Mononuclear cell (primary cell): ENCODE results near the gene PRPH. TPM values are rescaled to one million over a fixed set of nuclear protein-coding genes. Genes with fewer than 3 reads are reported as not detected.

Experiments
- H3K27me3 ChIP-seq: 2 replicates; pipeline ENCODE4 v1.6.0; 2011; ENCODE audit warnings: low read length, control low read depth; ENCODE audit not compliant: insufficient read depth
- H3K4me1 ChIP-seq: 2 replicates; pipeline ENCODE4 v1.5.1; 2011; ENCODE audit warnings: mild to moderate bottlenecking, low read length, control low read depth; ENCODE audit not compliant: insufficient read depth
- H3K4me3 ChIP-seq: 2 replicates; pipeline ENCODE4 v1.5.1; 2011; ENCODE audit warnings: mild to moderate bottlenecking, low read length, moderate library complexity
- H3K9me3 ChIP-seq: 2 replicates; pipeline ENCODE4 v1.5.1; 2011; ENCODE audit warnings: low read depth, mild to moderate bottlenecking, control low read depth, low read length
- total RNA-seq: library from RNA; depleted of rRNA; stranded (reverse); fragments of >200 nt; gene quantifications from one replicate; pipeline ENCODE4 v1.2.3, GENCODE V29; 2012

PRPH gene
- total RNA-seq, 1 donor: not detected

GRCh38 chr12:49288412-49288853 lies 6.5 kb upstream of the PRPH start:
- Histone ChIP-seq H3K9me3 (no peaks in the 10 kb centered on the region), H3K4me1 (no peaks in the 10 kb centered on the region), H3K27me3 (peaks cover 24% of the 10 kb centered on the region), H3K4me3 (no peak overlapping the region)

- no peak overlapping the region for H3K4me3 ChIP-seq
- no peaks in the 10 kb centered on the region for H3K4me1 ChIP-seq
- no peaks in the 10 kb centered on the region for H3K9me3 ChIP-seq
- H3K27me3 ChIP-seq: peaks cover 30% of the 10 kb centered on the region
These were observed 5.9 kb upstream of the PRPH start for GRCh38 chr12:49288922-49289555.

GRCh38 chr12:49292729-49293055 lies 2.3 kb upstream of the PRPH start:
- H3K9me3 ChIP-seq: no peaks in the 10 kb centered on the region
- H3K4me3 ChIP-seq: no peak overlapping the region
- H3K27me3 ChIP-seq: peaks cover 55% of the 10 kb centered on the region
- H3K4me1 ChIP-seq: peaks cover 21% of the 10 kb centered on the region

- peaks cover 55% of the 10 kb centered on the region for H3K27me3 ChIP-seq
- no peak overlapping the region for H3K4me3 ChIP-seq
- H3K9me3 ChIP-seq: no peaks in the 10 kb centered on the region
- peaks cover 21% of the 10 kb centered on the region for H3K4me1 ChIP-seq
These were observed 1.6 kb upstream of the PRPH start for GRCh38 chr12:49293056-49293956.

GRCh38 chr12:49294086-49294803 lies 702 bp upstream of the PRPH start:
- Histone ChIP-seq H3K4me1 (peaks cover 21% of the 10 kb centered on the region), H3K27me3 (peaks cover 53% of the 10 kb centered on the region), H3K4me3 (no peak overlapping the region), H3K9me3 (no peaks in the 10 kb centered on the region)

GRCh38 chr12:49294804-49295081 lies 204 bp upstream of the PRPH start:
- Histone ChIP-seq H3K9me3 (no peaks in the 10 kb centered on the region), H3K4me1 (peaks cover 21% of the 10 kb centered on the region), H3K27me3 (peaks cover 53% of the 10 kb centered on the region)

GRCh38 chr12:49296034-49296835 lies 1.3 kb downstream of the PRPH start:
- H3K27me3 ChIP-seq: peaks cover 53% of the 10 kb centered on the region
- peaks cover 21% of the 10 kb centered on the region for H3K4me1 ChIP-seq
- no peaks in the 10 kb centered on the region for H3K9me3 ChIP-seq
- no peak overlapping the region for H3K4me3 ChIP-seq

More at GRCh38 chr12:49294804-49295081, 204 bp upstream of the PRPH start:
- H3K4me3 ChIP-seq: no peak overlapping the region

- Histone ChIP-seq H3K4me1 (peaks cover 21% of the 10 kb centered on the region), H3K9me3 (no peaks in the 10 kb centered on the region), H3K4me3 (no peak overlapping the region), H3K27me3 (peaks cover 58% of the 10 kb centered on the region)
These were observed 2.1 kb downstream of the PRPH start for GRCh38 chr12:49296836-49297694.

GRCh38 chr12:49297695-49298060 lies 2.7 kb downstream of the PRPH start:
- H3K4me1 ChIP-seq: peaks cover 21% of the 10 kb centered on the region
- no peak overlapping the region for H3K4me3 ChIP-seq
- peaks cover 58% of the 10 kb centered on the region for H3K27me3 ChIP-seq
- no peaks in the 10 kb centered on the region for H3K9me3 ChIP-seq

GRCh38 chr12:49298160-49298559 lies 3.2 kb downstream of the PRPH start:
- Histone ChIP-seq H3K4me1 (peaks cover 21% of the 10 kb centered on the region), H3K9me3 (no peaks in the 10 kb centered on the region), H3K4me3 (no peak overlapping the region), H3K27me3 (peaks cover 58% of the 10 kb centered on the region)

- Histone ChIP-seq H3K9me3 (no peaks in the 10 kb centered on the region), H3K27me3 (peaks cover 25% of the 10 kb centered on the region), H3K4me1 (peaks cover 6% of the 10 kb centered on the region), H3K4me3 (no peak overlapping the region)
These were observed 6.8 kb downstream of the PRPH start for GRCh38 chr12:49301760-49302159.

- Histone ChIP-seq H3K4me3 (no peak overlapping the region), H3K4me1 (no peaks in the 10 kb centered on the region), H3K9me3 (no peaks in the 10 kb centered on the region), H3K27me3 (peaks cover 15% of the 10 kb centered on the region)
These were observed 9.2 kb downstream of the PRPH start for GRCh38 chr12:49304161-49304560.

GRCh38 chr12:49305762-49306510 lies 11.0 kb downstream of the PRPH start:
- Histone ChIP-seq H3K9me3 (no peaks in the 10 kb centered on the region), H3K4me3 (no peak overlapping the region), H3K4me1 (no peaks in the 10 kb centered on the region), H3K27me3 (peaks cover 20% of the 10 kb centered on the region)
